Stimulated activated CD8-positive, alpha-beta memory T cell treated with anti-CD3 and anti-CD28 coated beads, Interleukin-12 subunit alpha, Interleukin-12 subunit beta, amount 100 ng/mL, for 24 hours (primary cell): ENCODE measurements around the gene EXOSC9.
"Not testable (repeated sequence)": the region's sequence is repeated elsewhere in the genome, so short reads cannot be mapped to it uniquely, and the experiment has no call there.

Source experiments
- DNase-seq: peaks from one replicate; pipeline ENCODE4 v3.0.0-alpha.2; 2020; ENCODE audit errors: extremely low read depth

The EXOSC9 gene

GRCh38 chr4:121800961-121801714 lies at the start of gene EXOSC9:
EXOSC9 (plus strand) TSS chr4:121801323; CDS start chr4:121801425, 102 bp downstream.
- peak; percentile 83 for DNase-seq

- not testable (repeated sequence) for DNase-seq
Measured at GRCh38 chr4:121752142-121752541, 49.0 kb upstream of the EXOSC9 start.

GRCh38 chr4:121758925-121759568 lies 42.1 kb upstream of the EXOSC9 start:
- DNase-seq: no peak

GRCh38 chr4:121760205-121760604 lies 40.9 kb upstream of the EXOSC9 start:
- no peak for DNase-seq

GRCh38 chr4:121764303-121764701 lies 36.8 kb upstream of the EXOSC9 start:
- no peak for DNase-seq

- no peak for DNase-seq
Measured at GRCh38 chr4:121764702-121765367, 36.3 kb upstream of the EXOSC9 start, which contains the start of gene SMIM43. SMIM43 (minus strand) TSS chr4:121765164; CDS start chr4:121765105, 59 bp downstream.

- no peak for DNase-seq
Measured at GRCh38 chr4:121765368-121765705, 35.8 kb upstream of the EXOSC9 start.

- DNase-seq: no peak
Measured at GRCh38 chr4:121765971-121766538, 35.1 kb upstream of the EXOSC9 start.

- no peak for DNase-seq
Measured at GRCh38 chr4:121767166-121767565, 34.0 kb upstream of the EXOSC9 start.

- DNase-seq: no peak
Measured at GRCh38 chr4:121769341-121769740, 31.8 kb upstream of the EXOSC9 start.

- DNase-seq: no peak
Measured at GRCh38 chr4:121771869-121772268, 29.3 kb upstream of the EXOSC9 start.

GRCh38 chr4:121773883-121774282 lies 27.2 kb upstream of the EXOSC9 start:
- DNase-seq: no peak

GRCh38 chr4:121776610-121777401 lies 24.3 kb upstream of the EXOSC9 start:
- no peak for DNase-seq

GRCh38 chr4:121777625-121778024 lies 23.5 kb upstream of the EXOSC9 start:
- no peak for DNase-seq

- no peak for DNase-seq
Measured at GRCh38 chr4:121778991-121779628, 22.0 kb upstream of the EXOSC9 start.

GRCh38 chr4:121783210-121783609 lies 17.9 kb upstream of the EXOSC9 start:
- no peak for DNase-seq

GRCh38 chr4:121784401-121784800 lies 16.7 kb upstream of the EXOSC9 start:
- no peak for DNase-seq

- no peak for DNase-seq
Measured at GRCh38 chr4:121784975-121785374, 16.1 kb upstream of the EXOSC9 start.

GRCh38 chr4:121785479-121785878 lies 15.6 kb upstream of the EXOSC9 start:
- no peak for DNase-seq

- DNase-seq: no peak
Measured at GRCh38 chr4:121786221-121786620, 14.9 kb upstream of the EXOSC9 start.

- DNase-seq: no peak
Measured at GRCh38 chr4:121788896-121789295, 12.2 kb upstream of the EXOSC9 start.
